GM23338 (cell line): ENCODE data around the gene JAG2. TPM values are rescaled to one million over a fixed set of nuclear protein-coding genes. Genes with fewer than 3 reads are reported as not detected.

ENCODE experiments used
- ATAC-seq: fragments of 200-7000 bp; cut with Tn5 transposase; 3 replicates; pipeline ENCODE4 v1.9.1; 2020
- DNase-seq: peaks from one replicate; pipeline ENCODE4 v3.0.0-alpha.2; 2015; ENCODE audit warnings: low spot score
- H2AFZ ChIP-seq: fragments of 200-600 bp; sonication (generic); 2 replicates; pipeline ENCODE4 v1.8.0; 2016; ENCODE audit warnings: antibody characterized with exemption, mild to moderate bottlenecking, moderate library complexity
- H3F3A ChIP-seq: fragments of 200-600 bp; sonication (generic); replicated peaks from 2 replicates; pipeline ENCODE4 v1.8.0; 2017; ENCODE audit warnings: antibody characterized with exemption, mixed run types, low read depth
- H3K27ac ChIP-seq: fragments of 200-600 bp; sonication (generic); 2 replicates; pipeline ENCODE4 v1.6.1; 2016; ENCODE audit warnings: low read depth
- H3K27me3 ChIP-seq: fragments of 200-600 bp; sonication (generic); 2 replicates; pipeline ENCODE4 v1.8.0; 2016; ENCODE audit warnings: mild to moderate bottlenecking, mixed run types, moderate library complexity; ENCODE audit not compliant: insufficient read depth
- H3K36me3 ChIP-seq: fragments of 200-600 bp; sonication (generic); 2 replicates; pipeline ENCODE4 v1.8.0; 2016; ENCODE audit warnings: mild to moderate bottlenecking; ENCODE audit not compliant: insufficient read depth
- H3K4me1 ChIP-seq: fragments of 200-600 bp; sonication (generic); 2 replicates; pipeline ENCODE4 v1.8.0; 2016; ENCODE audit warnings: mild to moderate bottlenecking, moderate library complexity; ENCODE audit not compliant: insufficient read depth
- H3K4me2 ChIP-seq: fragments of 200-600 bp; sonication (generic); 2 replicates; pipeline ENCODE4 v1.7.1; 2017; ENCODE audit warnings: mixed run types
- H3K4me3 ChIP-seq: fragments of 200-600 bp; sonication (generic); 2 replicates; pipeline ENCODE4 v1.6.1; 2016; ENCODE audit warnings: mixed run types
- H3K79me2 ChIP-seq: fragments of 200-600 bp; sonication (generic); replicated peaks from 2 replicates; pipeline ENCODE4 v1.8.0; 2017; ENCODE audit warnings: mild to moderate bottlenecking; ENCODE audit not compliant: insufficient read depth
- H3K9me2 ChIP-seq: fragments of 200-600 bp; sonication (generic); 2 replicates; pipeline ENCODE4 v1.8.0; 2017; ENCODE audit not compliant: insufficient read depth
- H4K20me1 ChIP-seq: fragments of 200-600 bp; sonication (generic); replicated peaks from 2 replicates; pipeline ENCODE4 v1.8.0; 2017; ENCODE audit warnings: mild to moderate bottlenecking; ENCODE audit not compliant: insufficient read depth
- H3K27ac Mint-ChIP-seq: 2 replicates; pipeline ENCODE4 v1.8.0; 2020; ENCODE audit warnings: inconsistent platforms, mild to moderate bottlenecking, moderate library complexity, mixed read lengths
- H3K27me3 Mint-ChIP-seq: 3 replicates; pipeline ENCODE4 v1.8.0; 2022; ENCODE audit warnings: low read depth, mild to moderate bottlenecking, moderate library complexity, mixed read lengths, inconsistent platforms; ENCODE audit not compliant: insufficient read depth, poor library complexity
- H3K36me3 Mint-ChIP-seq: 3 replicates; pipeline ENCODE4 v1.8.0; 2021; ENCODE audit warnings: low read depth, mild to moderate bottlenecking, inconsistent platforms, moderate library complexity, mixed read lengths
- H3K4me1 Mint-ChIP-seq: 3 replicates; pipeline ENCODE4 v1.8.0; 2020; ENCODE audit warnings: mild to moderate bottlenecking, inconsistent platforms, mixed read lengths
- H3K4me3 Mint-ChIP-seq: 3 replicates; pipeline ENCODE4 v1.8.0; 2021; ENCODE audit warnings: moderate library complexity, mild to moderate bottlenecking, inconsistent platforms, mixed read lengths
- H3K9me3 Mint-ChIP-seq: 3 replicates; pipeline ENCODE4 v1.8.0; 2020; ENCODE audit warnings: moderate library complexity, mild to moderate bottlenecking, inconsistent platforms, mixed read lengths
- EZH2 ChIP-seq: fragments of 200-600 bp; sonication (generic); IDR thresholded peaks from one replicate; pipeline ENCODE4 v1.8.0; 2017; ENCODE audit warnings: antibody characterized with exemption, mild to moderate bottlenecking, low read depth; ENCODE audit not compliant: unreplicated experiment
- EZH2phosphoT487 ChIP-seq: fragments of 200-600 bp; sonication (generic); IDR thresholded peaks from one replicate; pipeline ENCODE4 v1.8.1; 2018; ENCODE audit warnings: antibody characterized with exemption; ENCODE audit not compliant: unreplicated experiment
- NANOG ChIP-seq: IDR thresholded peaks from 2 replicates; pipeline ENCODE4 v1.6.1; 2016; ENCODE audit warnings: antibody characterized with exemption, borderline replicate concordance
- POLR2AphosphoS5 ChIP-seq: IDR thresholded peaks from 2 replicates; pipeline ENCODE4 v1.6.1; 2016; ENCODE audit warnings: antibody characterized with exemption, low read depth
- STAT1 ChIP-seq: IDR thresholded peaks from one replicate; pipeline ENCODE4 v1.6.1; 2016; ENCODE audit warnings: antibody characterized with exemption; ENCODE audit not compliant: unreplicated experiment
- ZNF114 ChIP-seq: fragments of 250-450 bp; sonication (Bioruptor Pico); IDR thresholded peaks from 2 replicates; pipeline ENCODE4 v1.5.0; 2020; ENCODE audit warnings: mild to moderate bottlenecking, moderate library complexity
- ZNF331 ChIP-seq: fragments of 250-450 bp; sonication (Bioruptor Pico); IDR thresholded peaks from 2 replicates; pipeline ENCODE4 v1.5.0; 2020; ENCODE audit warnings: low read depth, mild to moderate bottlenecking, moderate library complexity
- polyA plus RNA-seq: library from polyadenylated mRNA; unstranded; fragments of >200 nt; fragmentation: Nextera tagmentation; extraction: Ambion mirVana; gene quantifications from 2 replicates; pipeline ENCODE4 v1.2.1, GENCODE V29; 2016
- total RNA-seq: library from RNA; depleted of rRNA; stranded (reverse); fragments of >200 nt; shearing (Covaris generic); gene quantifications from 2 replicates; pipeline ENCODE4 v1.2.3, GENCODE V29; 2014
- TF ChIP-seq, protein P1 (sequence below): fragments of 250-450 bp; sonication (Bioruptor Pico); IDR thresholded peaks from 2 replicates; pipeline ENCODE4 v1.5.0; 2020; ENCODE audit warnings: mild to moderate bottlenecking, moderate library complexity
- TF ChIP-seq, protein P2 (sequence below): IDR thresholded peaks from 2 replicates; pipeline ENCODE4 v1.6.1; 2016; ENCODE audit warnings: antibody characterized with exemption
- TF ChIP-seq, protein P3 (sequence below): IDR thresholded peaks from one replicate; pipeline ENCODE4 v1.6.1; 2018; ENCODE audit warnings: antibody characterized with exemption; ENCODE audit not compliant: unreplicated experiment

JAG2 gene
- total and polyA plus RNA-seq, 2 experiments from 2014 or later: 1.9 to 10.3 TPM

DNA sequence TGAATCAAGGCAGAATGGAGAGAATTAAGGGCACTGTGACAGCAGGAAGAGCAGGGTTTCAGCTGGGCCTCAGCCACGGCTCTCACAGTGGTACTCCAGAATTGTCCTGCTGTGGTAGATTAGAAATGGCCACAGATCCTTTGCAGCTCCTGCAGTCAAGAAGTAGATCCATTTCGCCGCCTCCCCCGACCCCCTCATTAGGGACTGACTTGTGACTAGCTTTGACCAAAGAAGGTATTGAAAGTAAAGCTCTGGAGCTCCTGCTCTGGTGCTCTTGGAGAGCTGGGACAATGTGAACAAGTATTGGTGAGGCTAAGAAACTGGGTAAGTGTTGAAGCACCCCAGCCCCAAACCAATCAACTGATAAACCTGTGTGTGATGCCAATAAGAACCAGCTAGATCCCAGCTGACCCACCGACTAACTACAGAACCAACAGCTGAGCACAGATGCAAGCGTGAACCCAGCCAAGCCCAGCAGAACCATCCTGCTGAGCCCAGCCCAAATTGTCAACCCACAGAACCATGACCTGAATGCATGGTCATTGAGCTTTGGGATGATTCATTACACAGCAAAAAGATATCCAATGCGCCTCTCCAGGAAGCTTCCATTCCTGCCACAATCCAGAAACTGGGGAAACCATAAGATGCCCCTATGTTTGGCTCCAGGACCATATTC, 50.7 kb downstream of the JAG2 start:
- H2AFZ ChIP-seq: no peak overlapping the region
- H3K9me2 ChIP-seq: no peaks in the 10 kb centered on the region
- no peaks in the 10 kb centered on the region for H3F3A ChIP-seq
- no peak overlapping the region for H3K4me2 ChIP-seq
- H3K27ac ChIP-seq: no peak overlapping the region
- no peak overlapping the region for H3K4me3 Mint-ChIP-seq
- no peaks in the 10 kb centered on the region for H3K36me3 Mint-ChIP-seq
- H3K36me3 ChIP-seq: no peaks in the 10 kb centered on the region
- H3K4me1 ChIP-seq: no peaks in the 10 kb centered on the region
- H3K9me3 Mint-ChIP-seq: peaks cover 40% of the 10 kb centered on the region
- no peaks in the 10 kb centered on the region for H3K79me2 ChIP-seq
- H4K20me1 ChIP-seq: no peaks in the 10 kb centered on the region
- H3K27ac Mint-ChIP-seq: no peak overlapping the region
- H3K4me1 Mint-ChIP-seq: no peaks in the 10 kb centered on the region
- H3K27me3 Mint-ChIP-seq: peaks cover 7% of the 10 kb centered on the region
- no peak for DNase-seq
- ATAC-seq: no peak
- no peak overlapping the region for H3K4me3 ChIP-seq
- TF ChIP-seq ZNF331: no peak; the same call in 1 of the 2 replicates
- TF ChIP-seq, protein P1, sequence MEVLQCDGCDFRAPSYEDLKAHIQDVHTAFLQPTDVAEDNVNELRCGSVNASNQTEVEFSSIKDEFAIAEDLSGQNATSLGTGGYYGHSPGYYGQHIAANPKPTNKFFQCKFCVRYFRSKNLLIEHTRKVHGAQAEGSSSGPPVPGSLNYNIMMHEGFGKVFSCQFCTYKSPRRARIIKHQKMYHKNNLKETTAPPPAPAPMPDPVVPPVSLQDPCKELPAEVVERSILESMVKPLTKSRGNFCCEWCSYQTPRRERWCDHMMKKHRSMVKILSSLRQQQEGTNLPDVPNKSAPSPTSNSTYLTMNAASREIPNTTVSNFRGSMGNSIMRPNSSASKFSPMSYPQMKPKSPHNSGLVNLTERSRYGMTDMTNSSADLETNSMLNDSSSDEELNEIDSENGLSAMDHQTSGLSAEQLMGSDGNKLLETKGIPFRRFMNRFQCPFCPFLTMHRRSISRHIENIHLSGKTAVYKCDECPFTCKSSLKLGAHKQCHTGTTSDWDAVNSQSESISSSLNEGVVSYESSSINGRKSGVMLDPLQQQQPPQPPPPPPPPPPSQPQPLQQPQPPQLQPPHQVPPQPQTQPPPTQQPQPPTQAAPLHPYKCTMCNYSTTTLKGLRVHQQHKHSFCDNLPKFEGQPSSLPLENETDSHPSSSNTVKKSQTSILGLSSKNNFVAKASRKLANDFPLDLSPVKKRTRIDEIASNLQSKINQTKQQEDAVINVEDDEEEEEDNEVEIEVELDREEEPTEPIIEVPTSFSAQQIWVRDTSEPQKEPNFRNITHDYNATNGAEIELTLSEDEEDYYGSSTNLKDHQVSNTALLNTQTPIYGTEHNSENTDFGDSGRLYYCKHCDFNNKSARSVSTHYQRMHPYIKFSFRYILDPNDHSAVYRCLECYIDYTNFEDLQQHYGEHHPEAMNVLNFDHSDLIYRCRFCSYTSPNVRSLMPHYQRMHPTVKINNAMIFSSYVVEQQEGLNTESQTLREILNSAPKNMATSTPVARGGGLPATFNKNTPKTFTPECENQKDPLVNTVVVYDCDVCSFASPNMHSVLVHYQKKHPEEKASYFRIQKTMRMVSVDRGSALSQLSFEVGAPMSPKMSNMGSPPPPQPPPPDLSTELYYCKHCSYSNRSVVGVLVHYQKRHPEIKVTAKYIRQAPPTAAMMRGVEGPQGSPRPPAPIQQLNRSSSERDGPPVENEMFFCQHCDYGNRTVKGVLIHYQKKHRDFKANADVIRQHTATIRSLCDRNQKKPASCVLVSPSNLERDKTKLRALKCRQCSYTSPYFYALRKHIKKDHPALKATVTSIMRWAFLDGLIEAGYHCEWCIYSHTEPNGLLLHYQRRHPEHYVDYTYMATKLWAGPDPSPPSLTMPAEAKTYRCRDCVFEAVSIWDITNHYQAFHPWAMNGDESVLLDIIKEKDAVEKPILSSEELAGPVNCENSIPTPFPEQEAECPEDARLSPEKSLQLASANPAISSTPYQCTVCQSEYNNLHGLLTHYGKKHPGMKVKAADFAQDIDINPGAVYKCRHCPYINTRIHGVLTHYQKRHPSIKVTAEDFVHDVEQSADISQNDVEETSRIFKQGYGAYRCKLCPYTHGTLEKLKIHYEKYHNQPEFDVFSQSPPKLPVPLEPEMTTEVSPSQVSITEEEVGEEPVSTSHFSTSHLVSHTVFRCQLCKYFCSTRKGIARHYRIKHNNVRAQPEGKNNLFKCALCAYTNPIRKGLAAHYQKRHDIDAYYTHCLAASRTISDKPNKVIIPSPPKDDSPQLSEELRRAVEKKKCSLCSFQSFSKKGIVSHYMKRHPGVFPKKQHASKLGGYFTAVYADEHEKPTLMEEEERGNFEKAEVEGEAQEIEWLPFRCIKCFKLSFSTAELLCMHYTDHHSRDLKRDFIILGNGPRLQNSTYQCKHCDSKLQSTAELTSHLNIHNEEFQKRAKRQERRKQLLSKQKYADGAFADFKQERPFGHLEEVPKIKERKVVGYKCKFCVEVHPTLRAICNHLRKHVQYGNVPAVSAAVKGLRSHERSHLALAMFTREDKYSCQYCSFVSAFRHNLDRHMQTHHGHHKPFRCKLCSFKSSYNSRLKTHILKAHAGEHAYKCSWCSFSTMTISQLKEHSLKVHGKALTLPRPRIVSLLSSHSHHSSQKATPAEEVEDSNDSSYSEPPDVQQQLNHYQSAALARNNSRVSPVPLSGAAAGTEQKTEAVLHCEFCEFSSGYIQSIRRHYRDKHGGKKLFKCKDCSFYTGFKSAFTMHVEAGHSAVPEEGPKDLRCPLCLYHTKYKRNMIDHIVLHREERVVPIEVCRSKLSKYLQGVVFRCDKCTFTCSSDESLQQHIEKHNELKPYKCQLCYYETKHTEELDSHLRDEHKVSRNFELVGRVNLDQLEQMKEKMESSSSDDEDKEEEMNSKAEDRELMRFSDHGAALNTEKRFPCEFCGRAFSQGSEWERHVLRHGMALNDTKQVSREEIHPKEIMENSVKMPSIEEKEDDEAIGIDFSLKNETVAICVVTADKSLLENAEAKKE: no peak
- TF ChIP-seq, protein P2, sequence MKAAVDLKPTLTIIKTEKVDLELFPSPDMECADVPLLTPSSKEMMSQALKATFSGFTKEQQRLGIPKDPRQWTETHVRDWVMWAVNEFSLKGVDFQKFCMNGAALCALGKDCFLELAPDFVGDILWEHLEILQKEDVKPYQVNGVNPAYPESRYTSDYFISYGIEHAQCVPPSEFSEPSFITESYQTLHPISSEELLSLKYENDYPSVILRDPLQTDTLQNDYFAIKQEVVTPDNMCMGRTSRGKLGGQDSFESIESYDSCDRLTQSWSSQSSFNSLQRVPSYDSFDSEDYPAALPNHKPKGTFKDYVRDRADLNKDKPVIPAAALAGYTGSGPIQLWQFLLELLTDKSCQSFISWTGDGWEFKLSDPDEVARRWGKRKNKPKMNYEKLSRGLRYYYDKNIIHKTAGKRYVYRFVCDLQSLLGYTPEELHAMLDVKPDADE: no peak
- TF ChIP-seq NANOG: no peak
- TF ChIP-seq ZNF114 (CRISPR knock-in tag): no peak
- TF ChIP-seq, protein P3, sequence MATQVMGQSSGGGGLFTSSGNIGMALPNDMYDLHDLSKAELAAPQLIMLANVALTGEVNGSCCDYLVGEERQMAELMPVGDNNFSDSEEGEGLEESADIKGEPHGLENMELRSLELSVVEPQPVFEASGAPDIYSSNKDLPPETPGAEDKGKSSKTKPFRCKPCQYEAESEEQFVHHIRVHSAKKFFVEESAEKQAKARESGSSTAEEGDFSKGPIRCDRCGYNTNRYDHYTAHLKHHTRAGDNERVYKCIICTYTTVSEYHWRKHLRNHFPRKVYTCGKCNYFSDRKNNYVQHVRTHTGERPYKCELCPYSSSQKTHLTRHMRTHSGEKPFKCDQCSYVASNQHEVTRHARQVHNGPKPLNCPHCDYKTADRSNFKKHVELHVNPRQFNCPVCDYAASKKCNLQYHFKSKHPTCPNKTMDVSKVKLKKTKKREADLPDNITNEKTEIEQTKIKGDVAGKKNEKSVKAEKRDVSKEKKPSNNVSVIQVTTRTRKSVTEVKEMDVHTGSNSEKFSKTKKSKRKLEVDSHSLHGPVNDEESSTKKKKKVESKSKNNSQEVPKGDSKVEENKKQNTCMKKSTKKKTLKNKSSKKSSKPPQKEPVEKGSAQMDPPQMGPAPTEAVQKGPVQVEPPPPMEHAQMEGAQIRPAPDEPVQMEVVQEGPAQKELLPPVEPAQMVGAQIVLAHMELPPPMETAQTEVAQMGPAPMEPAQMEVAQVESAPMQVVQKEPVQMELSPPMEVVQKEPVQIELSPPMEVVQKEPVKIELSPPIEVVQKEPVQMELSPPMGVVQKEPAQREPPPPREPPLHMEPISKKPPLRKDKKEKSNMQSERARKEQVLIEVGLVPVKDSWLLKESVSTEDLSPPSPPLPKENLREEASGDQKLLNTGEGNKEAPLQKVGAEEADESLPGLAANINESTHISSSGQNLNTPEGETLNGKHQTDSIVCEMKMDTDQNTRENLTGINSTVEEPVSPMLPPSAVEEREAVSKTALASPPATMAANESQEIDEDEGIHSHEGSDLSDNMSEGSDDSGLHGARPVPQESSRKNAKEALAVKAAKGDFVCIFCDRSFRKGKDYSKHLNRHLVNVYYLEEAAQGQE: no peak
- TF ChIP-seq STAT1: no peak
- no peak for TF ChIP-seq EZH2phosphoT487
- no peak for TF ChIP-seq EZH2
- TF ChIP-seq POLR2AphosphoS5: no peak
- H3K27me3 ChIP-seq: no peaks in the 10 kb centered on the region
